ENCODE measurements around the gene LAMA4.

DNA sequence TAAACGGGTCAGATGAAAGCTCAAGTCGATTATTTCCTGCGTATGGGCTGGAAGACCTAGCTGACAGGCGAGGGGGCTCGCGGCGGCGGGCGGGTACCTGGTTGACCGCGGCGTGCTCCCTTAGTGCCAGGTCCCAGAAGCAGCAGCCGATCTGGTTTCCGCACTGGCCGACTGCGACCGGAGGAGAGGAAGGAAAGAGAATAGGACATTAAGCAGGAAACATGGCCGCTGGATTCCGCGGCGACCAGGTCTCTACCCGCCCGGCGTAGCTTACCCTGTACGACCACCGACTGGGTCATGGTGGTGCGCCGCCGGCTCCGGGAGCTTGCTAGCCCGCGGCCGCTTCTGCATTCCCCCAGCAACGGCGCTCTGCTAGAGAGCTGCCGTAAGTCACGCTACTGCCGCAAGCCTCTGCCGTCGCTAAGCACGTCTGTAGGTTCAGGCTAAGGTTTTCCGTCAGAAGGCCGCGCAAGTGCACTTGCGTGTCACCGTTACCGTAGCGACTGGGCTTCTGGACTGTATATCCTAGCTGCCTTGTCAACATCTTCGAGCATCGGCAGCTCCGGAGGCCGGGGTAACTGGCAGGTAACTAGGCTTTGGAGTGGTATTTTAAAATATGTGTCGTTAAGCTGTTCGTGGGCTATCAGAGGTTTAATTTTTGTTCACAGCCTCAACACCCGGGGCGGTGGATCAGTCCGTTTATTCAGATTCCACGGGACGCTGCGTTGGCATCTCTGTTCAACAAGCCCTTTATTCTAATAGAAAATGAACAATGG is 167.0 kb downstream of the LAMA4 start, which contains the start of the genes FAM229B and TUBE1:
- no peak for TF ChIP-seq L3MBTL2 (conservative IDR thresholded peaks at IDR 0.05)
- TF ChIP-seq FOXM1 (IDR thresholded peaks at IDR 0.05; ENCODE audit: borderline replicate concordance) = no peak
- peak; percentile 60 for TF ChIP-seq PKNOX1 (IDR thresholded peaks at IDR 0.05)
- no peak for TF ChIP-seq HDGF (IDR thresholded peaks at IDR 0.05; ENCODE audit: borderline replicate concordance)
- TF ChIP-seq SP1 (IDR thresholded peaks at IDR 0.05) = no peak
- TF ChIP-seq BHLHE40 (IDR thresholded peaks at IDR 0.05; ENCODE audit: borderline replicate concordance) = no peak
- TF ChIP-seq SUZ12 (IDR thresholded peaks at IDR 0.05) = no peak
- no peak for TF ChIP-seq FOXA1 (IDR thresholded peaks at IDR 0.05)
- TF ChIP-seq FOXK2 (IDR thresholded peaks at IDR 0.05) = no peak
- TF ChIP-seq ARNT (IDR thresholded peaks at IDR 0.05) = no peak

Data from HEK293T (cell line).